ENCODE measurements around the gene PCDH11Y. TPM values are rescaled to one million over a fixed set of nuclear protein-coding genes. Genes with fewer than 3 reads are reported as not detected.

Gene PCDH11Y
- total RNA-seq, 1 donor from 2014 or later = 180 TPM

Small RNA genes lying within 50 kb of the gene (small RNA-seq; reads per million reads assigned to genes)
- gene RNU2-57P (not detected), gene SNX3P1Y (not detected)
